Liver (tissue), 9 donors: ENCODE measurements around the gene RASGRF1. TPM values are rescaled to one million over a fixed set of nuclear protein-coding genes. Genes with fewer than 3 reads are reported as not detected.
A peak's percentile ranks its signal among the peaks of the same experiment; 100 is the strongest.

ENCODE experiments used
- DNase-seq: peaks from one replicate; pipeline ENCODE4 v3.0.0-alpha.2; 2017; ENCODE audit warnings: low spot score
- H3K27ac ChIP-seq, 2 donors: one replicate each; pipeline ENCODE4 v1.7.0; 2013; ENCODE audit warnings: inconsistent platforms in 2 of 2, low read length in 2 of 2, control low read depth in 1 of 2, low read depth in 1 of 2, mild to moderate bottlenecking in 1 of 2
- H3K27me3 ChIP-seq, 4 donors: one replicate each; pipeline versions ENCODE4 v1.6.1 to v1.7.0; 2013; ENCODE audit warnings: low read length in 3 of 4, inconsistent platforms in 1 of 4, mild to moderate bottlenecking in 1 of 4, moderate library complexity in 1 of 4; ENCODE audit not compliant: control insufficient read depth in 4 of 4, insufficient read depth in 4 of 4
- H3K36me3 ChIP-seq, 4 donors: one replicate each; pipeline versions ENCODE4 v1.6.1 to v1.7.0; 2013; ENCODE audit warnings: low read length in 3 of 4, mild to moderate bottlenecking in 3 of 4, low read depth in 1 of 4, moderate library complexity in 1 of 4; ENCODE audit not compliant: control insufficient read depth in 4 of 4, insufficient read depth in 3 of 4
- H3K4me1 ChIP-seq, 4 donors: one replicate each; pipeline versions ENCODE4 v1.6.1 to v1.7.0; 2013; ENCODE audit warnings: low read length in 3 of 4, mild to moderate bottlenecking in 3 of 4, moderate library complexity in 1 of 4; ENCODE audit not compliant: control insufficient read depth in 4 of 4, insufficient read depth in 4 of 4
- H3K4me3 ChIP-seq, 3 donors: one replicate each; pipeline versions ENCODE4 v1.6.1 to v1.7.0; 2013; ENCODE audit warnings: low read length in 3 of 3, control low read depth in 1 of 3, low read depth in 1 of 3, mild to moderate bottlenecking in 1 of 3
- H3K9ac ChIP-seq, 2 donors: one replicate each; pipeline ENCODE4 v1.7.0; 2013; ENCODE audit warnings: low read length in 2 of 2, mild to moderate bottlenecking in 2 of 2, moderate library complexity in 2 of 2, control low read depth in 1 of 2, low read depth in 1 of 2
- H3K9me3 ChIP-seq, 4 donors: one replicate each; pipeline versions ENCODE4 v1.6.1 to v1.7.0; 2013; ENCODE audit warnings: low read length in 3 of 4; ENCODE audit not compliant: control insufficient read depth in 4 of 4
- ATF3 ChIP-seq: IDR thresholded peaks from 2 replicates; pipeline ENCODE4 v1.6.1; 2016; ENCODE audit warnings: antibody characterized with exemption
- CTCF ChIP-seq: fragments of 150-350 bp; IDR thresholded peaks from 2 replicates; pipeline ENCODE4 v1.5.1; 2017; ENCODE audit warnings: improper control_type of control experiment, low read depth, low read length; ENCODE audit not compliant: missing input control
- FOXA1 ChIP-seq: IDR thresholded peaks from 2 replicates; pipeline ENCODE4 v1.6.1; 2016; ENCODE audit warnings: antibody characterized with exemption
- GABPA ChIP-seq, 2 donors: IDR thresholded peaks in 1 of 2; conservative IDR thresholded peaks in 1 of 2; 2 replicates each; pipeline ENCODE4 v1.6.1; 2016; ENCODE audit warnings: antibody characterized with exemption in 2 of 2, mild to moderate bottlenecking in 1 of 2, moderate library complexity in 1 of 2
- HNF4G ChIP-seq: IDR thresholded peaks from 2 replicates; pipeline ENCODE4 v1.6.1; 2016; ENCODE audit warnings: antibody characterized with exemption
- NR2F2 ChIP-seq: IDR thresholded peaks from 2 replicates; pipeline ENCODE4 v1.6.1; 2016; ENCODE audit warnings: antibody characterized with exemption
- RXRA ChIP-seq, 2 donors: IDR thresholded peaks; 2 replicates each; pipeline ENCODE4 v1.6.1; 2017 to 2018; ENCODE audit warnings: antibody characterized with exemption in 2 of 2, mild to moderate bottlenecking in 1 of 2
- SP1 ChIP-seq: IDR thresholded peaks from 2 replicates; pipeline ENCODE4 v1.6.1; 2018; ENCODE audit warnings: antibody characterized with exemption, mild to moderate bottlenecking
- YY1 ChIP-seq: IDR thresholded peaks from 2 replicates; pipeline ENCODE4 v1.6.1; 2016; ENCODE audit warnings: antibody characterized with exemption, mild to moderate bottlenecking
- WGBS: extraction: QIAGEN DNeasy Blood & Tissue Kit; methylation state at CpG from one replicate; pipeline ENCODE4 v1.1.7; 2013; 5-methylcytosine and 5-hydroxymethylcytosine counted together
- polyA plus RNA-seq, 2 donors: library from polyadenylated mRNA; stranded (reverse) in 1 of 2; unstranded in 1 of 2; fragments of 200-250 nt in 1 of 2; fragments of >200 nt in 1 of 2; fragmentation: Nextera tagmentation in 1 of 2; extraction: Ambion mirVana in 1 of 2; gene quantifications; one replicate each; pipeline versions ENCODE4 v1.2.1 to v1.2.3, GENCODE V29; 2013 to 2015
- total RNA-seq, 2 donors: library from RNA; depleted of rRNA; stranded (reverse); fragments of >200 nt; gene quantifications; one replicate each; pipeline ENCODE4 v1.2.3, GENCODE V29; 2014
- TF ChIP-seq, protein P1 (sequence below): IDR thresholded peaks from 2 replicates; pipeline ENCODE4 v1.6.1; 2016; ENCODE audit warnings: antibody characterized with exemption
- TF ChIP-seq, protein P2 (sequence below): IDR thresholded peaks from 2 replicates; pipeline ENCODE4 v1.6.1; 2016; ENCODE audit warnings: antibody characterized with exemption
- donor health status: healthy.
- donor health status: healthy.
- donor health status: healthy.
- donor health status: healthy.
- donor health status: healthy.

Gene RASGRF1
- total and polyA plus RNA-seq, 4 donors: 0.28 TPM; not detected in 3

GRCh38 chr15:79016527-79017170 lies 73.9 kb downstream of the RASGRF1 start:
- H3K4me1 ChIP-seq: no peaks in the 10 kb centered on the region
- H3K9me3 ChIP-seq: no peaks in the 10 kb centered on the region
- H3K9ac ChIP-seq: no peak overlapping the region
- TF ChIP-seq, protein P1, sequence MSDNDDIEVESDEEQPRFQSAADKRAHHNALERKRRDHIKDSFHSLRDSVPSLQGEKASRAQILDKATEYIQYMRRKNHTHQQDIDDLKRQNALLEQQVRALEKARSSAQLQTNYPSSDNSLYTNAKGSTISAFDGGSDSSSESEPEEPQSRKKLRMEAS: no peak
- TF ChIP-seq SP1 (no peak), GABPA (IDR thresholded peaks at IDR 0.05 in 1 of 2, conservative IDR thresholded peaks at IDR 0.05 in 1 of 2) (no peak), ATF3 (no peak), NR2F2 (no peak), HNF4G (no peak), RXRA (IDR thresholded peaks at IDR 0.05) (no peak), FOXA1 (no peak), CTCF (no peak), YY1 (no peak)
- TF ChIP-seq, protein P2, sequence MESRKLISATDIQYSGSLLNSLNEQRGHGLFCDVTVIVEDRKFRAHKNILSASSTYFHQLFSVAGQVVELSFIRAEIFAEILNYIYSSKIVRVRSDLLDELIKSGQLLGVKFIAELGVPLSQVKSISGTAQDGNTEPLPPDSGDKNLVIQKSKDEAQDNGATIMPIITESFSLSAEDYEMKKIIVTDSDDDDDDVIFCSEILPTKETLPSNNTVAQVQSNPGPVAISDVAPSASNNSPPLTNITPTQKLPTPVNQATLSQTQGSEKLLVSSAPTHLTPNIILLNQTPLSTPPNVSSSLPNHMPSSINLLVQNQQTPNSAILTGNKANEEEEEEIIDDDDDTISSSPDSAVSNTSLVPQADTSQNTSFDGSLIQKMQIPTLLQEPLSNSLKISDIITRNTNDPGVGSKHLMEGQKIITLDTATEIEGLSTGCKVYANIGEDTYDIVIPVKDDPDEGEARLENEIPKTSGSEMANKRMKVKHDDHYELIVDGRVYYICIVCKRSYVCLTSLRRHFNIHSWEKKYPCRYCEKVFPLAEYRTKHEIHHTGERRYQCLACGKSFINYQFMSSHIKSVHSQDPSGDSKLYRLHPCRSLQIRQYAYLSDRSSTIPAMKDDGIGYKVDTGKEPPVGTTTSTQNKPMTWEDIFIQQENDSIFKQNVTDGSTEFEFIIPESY: no peak
- no peaks in the 10 kb centered on the region for H3K27me3 ChIP-seq
- no peak overlapping the region for H3K27ac ChIP-seq
- no peaks in the 10 kb centered on the region for H3K36me3 ChIP-seq
- no peak for DNase-seq
- no peak overlapping the region for H3K4me3 ChIP-seq
- 90% methylated on average over 10 of the region's 10 CpGs for WGBS

GRCh38 chr15:79015416-79015815 lies 75.2 kb downstream of the RASGRF1 start:
- 40% methylated on average over 3 of the region's 3 CpGs for whole genome bisulfite sequencing
- Histone ChIP-seq H3K4me1 (no peaks in the 10 kb centered on the region), H3K36me3 (no peaks in the 10 kb centered on the region), H3K9ac (no peak overlapping the region), H3K27me3 (no peaks in the 10 kb centered on the region), H3K9me3 (no peaks in the 10 kb centered on the region), H3K27ac (no peak overlapping the region), H3K4me3 (no peak overlapping the region)
- DNase-seq: no peak
- TF ChIP-seq FOXA1 (no peak), NR2F2 (peak; percentile 35), RXRA (IDR thresholded peaks at IDR 0.05) (peak; percentile 48 to 71)

- 70% methylated on average over 2 of the region's 2 CpGs for WGBS
Measured at GRCh38 chr15:79010278-79010677, 80.3 kb downstream of the RASGRF1 start.

More at GRCh38 chr15:79010278-79010677, 80.3 kb downstream of the RASGRF1 start:
- Histone ChIP-seq H3K4me1 (no peaks in the 10 kb centered on the region), H3K27ac (no peak overlapping the region), H3K9me3 (no peaks in the 10 kb centered on the region), H3K9ac (no peak overlapping the region), H3K4me3 (no peak overlapping the region), H3K36me3 (no peaks in the 10 kb centered on the region), H3K27me3 (no peaks in the 10 kb centered on the region)
- TF ChIP-seq ATF3: no peak
- no peak for DNase-seq
